ENCODE measurements around the gene POU2AF1.

GRCh38 chr11:111370270-111370901 is 8.7 kb downstream of the POU2AF1 start:
- TF ChIP-seq DMAP1 (CRISPR knock-in tag; IDR thresholded peaks at IDR 0.05) (no peak), MEF2D (CRISPR knock-in tag; IDR thresholded peaks at IDR 0.05) (no peak), YY1 (IDR thresholded peaks at IDR 0.05; ENCODE audit: insufficient read depth, insufficient replicate concordance, low read depth, low read length) (no peak), E2F5 (CRISPR knock-in tag; conservative IDR thresholded peaks at IDR 0.05) (no peak)
